ENCODE data around the gene COPS8. TPM values are rescaled to one million over a fixed set of nuclear protein-coding genes. Genes with fewer than 3 reads are reported as not detected.

The COPS8 gene
- total RNA-seq, 1 experiment from 2014 or later: 49.9 TPM

GRCh38 chr2:237043866-237044265 is 41.8 kb upstream of the COPS8 start:
- H3K9me3 Mint-ChIP-seq (ENCODE audit: low read depth, unreplicated experiment): peaks cover 3% of the 10 kb centered on the region
- H3K27ac Mint-ChIP-seq (ENCODE audit: unreplicated experiment): no peak overlapping the region
- no peak for DNase-seq
- peaks cover 36% of the 10 kb centered on the region for H3K27me3 Mint-ChIP-seq (ENCODE audit: unreplicated experiment)
- CTCF ChIA-PET: no interaction called here
- no TSS peak for BruUV-seq (replicated peaks)
- intact Hi-C loops (cut with micrococcal nuclease; ENCODE audit: unreplicated experiment): no loop called here
- no peak for TF ChIP-seq CTCF (IDR thresholded peaks at IDR 0.05; ENCODE audit: unreplicated experiment)
- H3K4me1 Mint-ChIP-seq (ENCODE audit: low read depth, unreplicated experiment): no peaks in the 10 kb centered on the region
- no peak overlapping the region for H3K4me3 Mint-ChIP-seq (ENCODE audit: low read depth, unreplicated experiment)
- no peaks in the 10 kb centered on the region for H3K36me3 Mint-ChIP-seq (ENCODE audit: insufficient read depth, unreplicated experiment)

- Mint-ChIP-seq H3K4me1 (ENCODE audit: low read depth, unreplicated experiment) (no peaks in the 10 kb centered on the region), H3K27ac (ENCODE audit: unreplicated experiment) (no peak overlapping the region), H3K4me3 (ENCODE audit: low read depth, unreplicated experiment) (no peak overlapping the region), H3K36me3 (ENCODE audit: insufficient read depth, unreplicated experiment) (no peaks in the 10 kb centered on the region), H3K27me3 (ENCODE audit: unreplicated experiment) (peaks cover 38% of the 10 kb centered on the region), H3K9me3 (ENCODE audit: low read depth, unreplicated experiment) (peaks cover 3% of the 10 kb centered on the region)
- no TSS peak for BruUV-seq (replicated peaks)
- CTCF ChIA-PET: no interaction called here
- no peak for TF ChIP-seq CTCF (IDR thresholded peaks at IDR 0.05; ENCODE audit: unreplicated experiment)
- no peak for DNase-seq
- intact Hi-C loops (cut with micrococcal nuclease; ENCODE audit: unreplicated experiment): no loop called here
Measured at GRCh38 chr2:237044281-237044680, 41.4 kb upstream of the COPS8 start.

DNA sequence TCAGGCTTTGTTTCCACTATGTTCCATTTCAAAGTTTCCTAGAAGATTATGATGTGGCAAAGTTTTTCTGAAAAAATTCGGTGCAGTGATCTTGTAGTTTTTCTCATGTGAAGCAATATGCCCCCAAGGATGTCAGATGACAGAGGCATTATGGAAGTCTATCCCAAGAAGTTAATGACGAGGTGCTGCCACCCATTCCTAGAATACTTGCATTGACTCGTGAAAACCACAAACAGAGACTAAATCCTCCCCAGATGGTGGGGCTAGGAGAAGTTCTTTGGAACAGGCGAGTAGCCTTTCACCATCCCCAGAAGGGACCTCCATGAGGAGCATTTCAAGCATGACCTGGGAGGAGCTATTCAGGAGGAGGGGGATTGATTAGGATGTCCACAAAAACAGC is 40.2 kb upstream of the COPS8 start:
- peaks cover 48% of the 10 kb centered on the region for H3K27me3 Mint-ChIP-seq (ENCODE audit: unreplicated experiment)
- H3K4me3 Mint-ChIP-seq (ENCODE audit: low read depth, unreplicated experiment): no peak overlapping the region
- peaks cover 3% of the 10 kb centered on the region for H3K9me3 Mint-ChIP-seq (ENCODE audit: low read depth, unreplicated experiment)
- no peak for TF ChIP-seq CTCF (IDR thresholded peaks at IDR 0.05; ENCODE audit: unreplicated experiment)
- intact Hi-C loops (cut with micrococcal nuclease; ENCODE audit: unreplicated experiment): no loop called here
- no peaks in the 10 kb centered on the region for H3K4me1 Mint-ChIP-seq (ENCODE audit: low read depth, unreplicated experiment)
- no peak overlapping the region for H3K27ac Mint-ChIP-seq (ENCODE audit: unreplicated experiment)
- no peaks in the 10 kb centered on the region for H3K36me3 Mint-ChIP-seq (ENCODE audit: insufficient read depth, unreplicated experiment)
- CTCF ChIA-PET: interaction anchor here (0.8 kb wide), 1 partner anchor 20 kb away, joined by 3 read pairs; no protein-coding TSS in a partner anchor
- DNase-seq: no peak
- BruUV-seq (replicated peaks): no TSS peak

GRCh38 chr2:237048595-237048994 is 37.1 kb upstream of the COPS8 start:
- BruUV-seq (replicated peaks): no TSS peak
- H3K4me1 Mint-ChIP-seq (ENCODE audit: low read depth, unreplicated experiment): no peaks in the 10 kb centered on the region
- no peak for TF ChIP-seq CTCF (IDR thresholded peaks at IDR 0.05; ENCODE audit: unreplicated experiment)
- peaks cover 3% of the 10 kb centered on the region for H3K9me3 Mint-ChIP-seq (ENCODE audit: low read depth, unreplicated experiment)
- H3K27me3 Mint-ChIP-seq (ENCODE audit: unreplicated experiment): peaks cover 56% of the 10 kb centered on the region
- CTCF ChIA-PET: no interaction called here
- H3K36me3 Mint-ChIP-seq (ENCODE audit: insufficient read depth, unreplicated experiment): no peaks in the 10 kb centered on the region
- no peak for DNase-seq
- no peak overlapping the region for H3K27ac Mint-ChIP-seq (ENCODE audit: unreplicated experiment)
- no peak overlapping the region for H3K4me3 Mint-ChIP-seq (ENCODE audit: low read depth, unreplicated experiment)
- intact Hi-C loops (cut with micrococcal nuclease; ENCODE audit: unreplicated experiment): no loop called here

Measured in Calu3 (cell line).